Gastroesophageal sphincter (tissue), 4 donors: Measurements from ENCODE around the gene ABHD16A. TPM values are rescaled to one million over a fixed set of nuclear protein-coding genes. Genes with fewer than 3 reads are reported as not detected.

Source experiments
- ATAC-seq: fragments of 150-250 bp; one replicate; pipeline ENCODE4 v1.9.1; 2016; ENCODE audit warnings: mild to moderate bottlenecking, moderate library complexity
- H3K27ac ChIP-seq, 4 donors: fragments of 200-600 bp; sonication (generic) in 3 of 4; 1 replicate in 3 of 4; 2 replicates in 1 of 4; pipeline ENCODE4 v1.5.1; 2016 to 2019
- H3K27me3 ChIP-seq: fragments of 200-600 bp; sonication (generic); one replicate; pipeline ENCODE4 v1.5.1; 2019
- H3K36me3 ChIP-seq, 2 donors: fragments of 200-600 bp; sonication (generic); one replicate each; pipeline ENCODE4 v1.5.1; 2019; ENCODE audit warnings: control low read depth in 1 of 2
- H3K4me1 ChIP-seq, 3 donors: fragments of 200-600 bp; sonication (generic); 1 replicate in 2 of 3; 2 replicates in 1 of 3; pipeline ENCODE4 v1.5.1; 2016 to 2019; ENCODE audit warnings: control low read depth in 2 of 3
- H3K4me3 ChIP-seq, 2 donors: fragments of 200-600 bp; sonication (generic); one replicate each; pipeline ENCODE4 v1.5.1; 2019; ENCODE audit warnings: mild to moderate bottlenecking in 1 of 2, moderate library complexity in 1 of 2
- H3K9me3 ChIP-seq, 3 donors: fragments of 200-600 bp; sonication (generic); one replicate each; pipeline ENCODE4 v1.5.1; 2017 to 2019; ENCODE audit warnings: control low read depth in 2 of 3
- EP300 ChIP-seq: sonication (generic); formaldehyde crosslinking; IDR thresholded peaks from one replicate; pipeline ENCODE4 v1.6.1; 2017; ENCODE audit warnings: antibody characterized with exemption, mild to moderate bottlenecking
- POLR2A ChIP-seq, 2 donors: fragments of 450-650 bp; IDR thresholded peaks; one replicate each; pipeline ENCODE4 v1.6.1; 2017; ENCODE audit warnings: antibody characterized with exemption in 2 of 2, mild to moderate bottlenecking in 2 of 2, moderate library complexity in 1 of 2
- POLR2AphosphoS5 ChIP-seq: sonication (generic); formaldehyde crosslinking; IDR thresholded peaks from one replicate; pipeline ENCODE4 v1.6.1; 2017; ENCODE audit warnings: antibody characterized with exemption
- WGBS, 2 donors: methylation state at CpG; one replicate each; pipeline ENCODE4 v1.1.5; 2018; ENCODE audit warnings: low coverage in 1 of 2; 5-methylcytosine and 5-hydroxymethylcytosine counted together
- total RNA-seq, 4 donors: library from RNA; depleted of rRNA; stranded (reverse); fragments of >200 nt; gene quantifications; one replicate each; pipeline ENCODE4 v1.1.0, GENCODE V29; 2016
- TF ChIP-seq, protein P1 (sequence below), 4 experiments: fragments of 200-600 bp in 2 of 4; fragments of 450-650 bp in 2 of 4; sonication (generic) in 1 of 4; IDR thresholded peaks; one replicate each; pipeline ENCODE4 v1.5.1; 2017 to 2019; ENCODE audit warnings: antibody characterized with exemption in 4 of 4, mild to moderate bottlenecking in 2 of 4, moderate library complexity in 2 of 4

The ABHD16A gene
- total RNA-seq, 4 donors from 2014 or later: 37.4 to 49.8 (median 47.2) TPM

DNA sequence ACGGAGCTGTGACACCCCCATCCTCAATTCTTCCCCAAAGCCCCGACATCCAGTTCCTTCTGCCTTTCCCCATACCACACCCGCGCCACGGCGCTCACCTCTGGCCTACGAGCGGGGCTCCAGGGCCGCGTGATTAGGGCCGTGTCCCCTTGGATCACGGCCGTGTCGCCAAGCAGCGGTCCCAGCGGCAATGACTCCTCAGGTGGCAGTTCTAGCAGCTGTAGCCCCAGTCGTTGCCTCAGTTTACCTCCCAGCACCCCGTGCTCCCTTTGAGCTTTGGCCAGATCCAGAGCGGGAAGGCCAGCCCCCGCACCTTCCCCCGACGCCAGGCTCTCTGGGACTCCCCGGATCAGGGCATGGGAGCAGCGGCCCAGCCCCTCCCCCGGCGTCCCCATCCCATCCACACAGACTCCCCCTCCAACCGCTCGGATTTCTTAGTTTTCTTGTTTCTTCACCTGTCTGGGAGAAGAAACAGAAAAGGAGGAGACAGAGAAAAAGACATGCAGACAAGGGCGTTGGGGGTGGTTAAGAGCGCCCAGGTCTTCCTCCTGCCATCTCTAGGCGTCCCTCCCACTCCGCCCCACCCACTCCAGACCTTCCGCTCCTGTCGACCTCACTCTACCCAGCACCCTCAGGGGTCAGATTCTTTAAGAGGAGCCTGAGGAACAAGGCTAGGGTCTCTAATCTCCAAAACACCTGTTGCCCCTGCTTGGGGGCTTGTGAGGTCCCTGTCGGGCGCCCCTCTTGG is 25.8 kb upstream of the ABHD16A start, which contains the start of gene DDAH2:
Gene DDAH2 (minus strand): TSS at position 533 of the 748 bp plus-strand sequence. CDS start 138 bp downstream, at position 395.
- Histone ChIP-seq H3K27ac (peak within 1 kb of the TSS; percentile 94 to 99 (median 96)), H3K4me3 (peak within 1 kb of the TSS; percentile 80 to 92), H3K9me3 (no peaks in the 10 kb centered on the region), H3K27me3 (no peaks in the 10 kb centered on the region), H3K4me1 (peaks cover 0 to 64% (median 23%) of the 10 kb centered on the region in 3 donors), H3K36me3 (peaks cover 0 to 68% of the 10 kb centered on the region in 2 donors)
- 0 to 5% methylated on average over 3 to 7 of the region's 36 CpGs for WGBS, 2 donors
- TF ChIP-seq, protein P1, sequence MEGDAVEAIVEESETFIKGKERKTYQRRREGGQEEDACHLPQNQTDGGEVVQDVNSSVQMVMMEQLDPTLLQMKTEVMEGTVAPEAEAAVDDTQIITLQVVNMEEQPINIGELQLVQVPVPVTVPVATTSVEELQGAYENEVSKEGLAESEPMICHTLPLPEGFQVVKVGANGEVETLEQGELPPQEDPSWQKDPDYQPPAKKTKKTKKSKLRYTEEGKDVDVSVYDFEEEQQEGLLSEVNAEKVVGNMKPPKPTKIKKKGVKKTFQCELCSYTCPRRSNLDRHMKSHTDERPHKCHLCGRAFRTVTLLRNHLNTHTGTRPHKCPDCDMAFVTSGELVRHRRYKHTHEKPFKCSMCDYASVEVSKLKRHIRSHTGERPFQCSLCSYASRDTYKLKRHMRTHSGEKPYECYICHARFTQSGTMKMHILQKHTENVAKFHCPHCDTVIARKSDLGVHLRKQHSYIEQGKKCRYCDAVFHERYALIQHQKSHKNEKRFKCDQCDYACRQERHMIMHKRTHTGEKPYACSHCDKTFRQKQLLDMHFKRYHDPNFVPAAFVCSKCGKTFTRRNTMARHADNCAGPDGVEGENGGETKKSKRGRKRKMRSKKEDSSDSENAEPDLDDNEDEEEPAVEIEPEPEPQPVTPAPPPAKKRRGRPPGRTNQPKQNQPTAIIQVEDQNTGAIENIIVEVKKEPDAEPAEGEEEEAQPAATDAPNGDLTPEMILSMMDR (IDR thresholded peaks at IDR 0.05): peak in 1 of 4 experiments; percentile 56
- TF ChIP-seq POLR2AphosphoS5 (no peak), EP300 (no peak), POLR2A (IDR thresholded peaks at IDR 0.05) (peak in 1 of 2 donors; percentile 8)
- peak; percentile 26 for ATAC-seq

DNA sequence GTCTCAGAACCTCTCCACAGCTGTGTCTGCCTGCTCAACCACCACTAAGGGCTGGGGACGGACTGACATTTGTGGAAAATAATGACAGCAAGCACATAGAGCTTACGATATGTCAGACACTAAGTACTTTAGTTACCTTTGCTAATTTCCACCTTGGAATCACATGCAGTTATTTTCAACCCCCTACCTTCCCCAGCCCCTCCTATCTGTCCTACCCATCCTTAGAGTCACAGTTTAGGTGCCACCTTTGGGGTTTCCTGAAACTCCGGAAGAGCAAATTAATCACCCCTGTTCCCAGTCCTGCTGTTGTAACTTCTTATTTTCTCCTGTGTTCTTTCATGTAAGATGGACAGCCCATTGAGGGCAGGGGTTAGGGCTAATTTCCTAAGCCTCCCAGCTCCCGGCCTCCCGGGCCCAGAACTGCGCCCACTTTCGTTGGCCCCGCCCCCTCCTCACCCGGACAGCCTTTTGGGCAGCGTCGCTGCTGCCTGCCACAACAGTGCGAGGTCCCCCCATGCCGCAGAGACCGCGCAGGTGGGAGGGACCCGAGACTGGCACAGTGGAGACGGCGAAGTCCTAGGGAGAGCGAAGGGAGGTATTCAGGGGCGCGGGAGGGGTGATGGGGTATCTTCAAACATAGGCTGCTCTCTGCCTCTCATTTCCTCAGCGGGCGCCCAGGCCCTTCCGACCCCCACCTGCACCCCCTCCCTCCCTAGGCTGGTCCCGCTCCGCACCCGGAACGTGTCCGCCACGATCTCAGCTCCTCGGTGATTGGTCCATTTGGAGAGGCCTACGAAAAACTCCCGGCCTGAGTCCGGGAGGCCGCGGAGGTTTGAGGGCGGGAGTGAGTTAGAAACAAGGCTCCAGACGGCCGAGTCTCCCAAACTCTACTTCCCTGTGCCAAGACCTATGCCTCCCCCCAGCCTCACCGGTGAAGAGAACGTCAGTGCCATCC is 24.9 kb upstream of the ABHD16A start:
- peaks cover 0 to 55% (median 20%) of the 10 kb centered on the region in 3 donors for H3K4me1 ChIP-seq
- no peak for TF ChIP-seq POLR2AphosphoS5
- TF ChIP-seq, protein P1 (IDR thresholded peaks at IDR 0.05): no peak
- no peak for TF ChIP-seq EP300
- no peak for TF ChIP-seq POLR2A (IDR thresholded peaks at IDR 0.05)
- H3K36me3 ChIP-seq: peaks cover 0 to 59% of the 10 kb centered on the region in 2 donors
- no peaks in the 10 kb centered on the region for H3K9me3 ChIP-seq
- H3K4me3 ChIP-seq: peak overlapping the region; percentile 80 to 92
- peak overlapping the region; percentile 8 to 99 (median 96) for H3K27ac ChIP-seq
- 47 to 100% methylated on average over 1 to 8 of the region's 41 CpGs for WGBS, 2 donors
- H3K27me3 ChIP-seq: no peaks in the 10 kb centered on the region
- no peak for ATAC-seq

DNA sequence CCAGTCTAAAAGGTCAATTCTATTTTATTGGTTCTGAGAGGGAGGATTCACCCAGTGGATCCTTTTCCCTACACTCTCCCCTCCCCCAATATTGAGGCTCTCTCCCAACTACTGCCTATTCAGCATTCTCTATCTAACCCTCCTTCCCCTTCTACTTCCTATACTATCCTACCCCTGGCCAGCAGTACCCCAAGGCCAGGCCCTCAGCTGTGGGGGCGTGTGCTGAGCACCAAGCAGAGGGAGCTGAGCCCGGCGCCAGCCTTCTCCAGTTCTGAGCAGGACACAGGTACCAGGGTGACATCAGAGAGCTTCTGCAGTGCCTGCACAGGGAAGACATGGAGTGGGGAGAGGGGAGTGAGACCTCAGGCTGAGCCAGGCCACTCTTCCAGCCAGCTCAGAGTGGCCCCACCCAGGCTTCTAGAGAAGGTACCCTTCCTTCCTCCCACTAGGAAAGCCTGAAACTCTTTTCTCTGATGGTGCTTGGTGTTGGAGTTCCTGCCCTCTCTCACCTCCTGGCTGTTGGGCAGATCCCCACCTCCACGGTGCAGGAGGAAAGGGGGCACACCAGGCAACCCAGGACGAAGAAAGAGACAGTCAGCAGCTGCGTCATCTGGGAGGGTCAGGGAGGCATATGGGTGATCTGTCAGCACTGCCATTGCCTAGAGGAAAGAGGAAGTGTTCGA is 24.1 kb upstream of the ABHD16A start:
- Histone ChIP-seq H3K27me3 (no peaks in the 10 kb centered on the region), H3K36me3 (peaks cover 0 to 50% of the 10 kb centered on the region in 2 donors), H3K4me3 (peak overlapping the region in 1 of 2 donors; percentile 80), H3K9me3 (no peaks in the 10 kb centered on the region), H3K27ac (peak overlapping the region in 3 of 4 donors; percentile 94 to 99 (median 98)), H3K4me1 (peaks cover 0 to 47% (median 20%) of the 10 kb centered on the region in 3 donors)
- ATAC-seq: no peak
- no peak for TF ChIP-seq EP300
- TF ChIP-seq, protein P1 (IDR thresholded peaks at IDR 0.05): no peak
- TF ChIP-seq POLR2A (IDR thresholded peaks at IDR 0.05): no peak
- TF ChIP-seq POLR2AphosphoS5: no peak
- WGBS, 2 donors: 60% methylated on average over 2 of the region's 7 CpGs; no CpG with 5 or more reads in 1 of the 2 donors

DNA sequence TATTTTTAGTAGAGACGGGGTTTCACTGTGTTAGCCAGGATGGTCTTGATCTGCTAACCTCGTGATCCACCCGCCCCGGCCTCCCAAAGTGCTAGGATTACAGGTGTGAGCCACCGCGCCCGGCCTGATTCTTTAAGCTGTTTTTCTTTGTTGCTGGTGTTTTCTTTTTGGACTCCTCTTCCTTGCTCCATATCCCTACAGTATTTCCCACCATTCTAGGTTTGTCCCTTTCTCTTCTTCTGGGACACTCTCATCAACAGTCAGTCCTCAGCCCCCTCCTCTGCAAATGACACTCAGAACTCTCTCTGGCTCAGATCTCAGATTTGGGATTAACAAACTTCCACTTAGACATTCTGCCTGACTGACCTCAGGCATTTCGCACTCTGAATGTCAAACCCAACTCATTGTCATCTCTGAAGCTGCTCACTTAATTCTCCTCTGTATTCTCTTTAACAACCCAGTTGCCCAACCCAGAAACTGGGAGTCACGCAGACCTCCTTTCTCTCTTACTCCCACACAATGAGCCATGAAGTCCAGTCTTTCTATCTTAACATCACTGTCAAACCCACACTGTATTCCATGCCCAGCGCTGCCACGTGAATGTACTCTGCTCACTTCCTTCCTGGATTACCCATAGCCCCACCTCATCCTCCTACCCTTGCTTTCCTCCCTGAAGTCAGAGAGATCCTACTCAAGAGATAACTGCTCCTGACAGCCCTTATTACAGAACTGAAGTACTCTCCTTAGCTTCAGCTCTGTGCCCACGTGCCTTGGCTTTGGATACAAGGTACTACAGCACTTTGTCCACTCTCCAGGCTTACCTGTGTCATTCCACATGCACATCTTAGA is 22.6 kb upstream of the ABHD16A start:
- H3K27ac ChIP-seq: peak overlapping the region in 1 of 4 donors; percentile 98
- H3K4me3 ChIP-seq: no peak overlapping the region
- no peak for TF ChIP-seq POLR2A (IDR thresholded peaks at IDR 0.05)
- TF ChIP-seq, protein P1 (IDR thresholded peaks at IDR 0.05): no peak
- TF ChIP-seq POLR2AphosphoS5: no peak
- TF ChIP-seq EP300: no peak
- H3K4me1 ChIP-seq: peaks cover 0 to 34% (median 18%) of the 10 kb centered on the region in 3 donors
- ATAC-seq: no peak
- no peaks in the 10 kb centered on the region for H3K9me3 ChIP-seq
- 75 to 85% methylated on average over 6 to 9 of the region's 12 CpGs for WGBS, 2 donors
- no peaks in the 10 kb centered on the region for H3K27me3 ChIP-seq
- H3K36me3 ChIP-seq: peaks cover 0 to 36% of the 10 kb centered on the region in 2 donors
